ENCODE results near the gene CD300LG.

Gene CD300LG

DNA sequence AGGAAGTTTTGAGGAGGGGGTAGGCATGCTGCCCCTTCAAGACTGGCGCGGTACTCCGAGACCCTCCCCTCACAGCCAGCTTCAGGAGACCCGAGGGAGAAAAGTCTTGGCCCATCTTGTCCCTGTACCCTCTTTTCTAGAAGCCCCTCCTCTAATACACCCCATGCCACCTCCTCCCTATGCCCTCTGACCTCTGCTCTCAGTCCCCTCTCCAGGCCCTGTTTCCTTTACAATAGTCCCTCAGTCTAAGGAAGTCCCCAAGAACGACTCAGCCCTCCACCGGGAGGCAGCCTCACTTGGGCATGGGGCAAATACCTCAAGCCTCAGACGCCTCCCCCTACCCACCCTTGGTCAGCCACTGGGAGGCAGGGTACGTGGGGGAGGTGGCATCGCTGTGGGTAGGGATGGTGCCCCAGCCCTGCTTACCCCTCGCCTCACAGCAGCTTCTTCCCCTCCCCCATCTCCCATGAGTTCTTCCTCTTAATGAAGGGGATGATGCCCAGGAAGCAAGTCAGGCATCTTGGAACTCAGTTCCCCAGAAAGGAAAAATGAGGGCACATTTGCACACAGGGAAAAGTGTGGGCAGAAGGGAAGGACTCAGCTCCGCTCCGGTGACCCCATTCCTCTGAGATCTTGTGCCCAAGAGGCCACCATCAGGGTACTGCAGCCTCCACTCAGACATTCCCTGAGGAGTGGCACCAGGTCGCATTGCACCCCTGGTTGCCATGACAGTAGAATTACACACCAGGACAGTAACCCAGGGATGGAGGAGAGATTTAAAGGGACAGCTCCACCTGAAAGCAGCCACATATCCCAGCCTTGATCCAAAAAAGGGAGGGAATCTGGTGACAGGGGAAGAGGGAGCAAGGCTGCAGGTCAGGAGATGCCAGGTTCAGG, 54.1 kb downstream of the CD300LG start:
- H3K4me3 ChIP-seq (ENCODE audit: low read length), result peak overlapping the region; percentile 57
- DNase-seq (ENCODE audit: low read depth), result no peak
- TF ChIP-seq, protein P1, sequence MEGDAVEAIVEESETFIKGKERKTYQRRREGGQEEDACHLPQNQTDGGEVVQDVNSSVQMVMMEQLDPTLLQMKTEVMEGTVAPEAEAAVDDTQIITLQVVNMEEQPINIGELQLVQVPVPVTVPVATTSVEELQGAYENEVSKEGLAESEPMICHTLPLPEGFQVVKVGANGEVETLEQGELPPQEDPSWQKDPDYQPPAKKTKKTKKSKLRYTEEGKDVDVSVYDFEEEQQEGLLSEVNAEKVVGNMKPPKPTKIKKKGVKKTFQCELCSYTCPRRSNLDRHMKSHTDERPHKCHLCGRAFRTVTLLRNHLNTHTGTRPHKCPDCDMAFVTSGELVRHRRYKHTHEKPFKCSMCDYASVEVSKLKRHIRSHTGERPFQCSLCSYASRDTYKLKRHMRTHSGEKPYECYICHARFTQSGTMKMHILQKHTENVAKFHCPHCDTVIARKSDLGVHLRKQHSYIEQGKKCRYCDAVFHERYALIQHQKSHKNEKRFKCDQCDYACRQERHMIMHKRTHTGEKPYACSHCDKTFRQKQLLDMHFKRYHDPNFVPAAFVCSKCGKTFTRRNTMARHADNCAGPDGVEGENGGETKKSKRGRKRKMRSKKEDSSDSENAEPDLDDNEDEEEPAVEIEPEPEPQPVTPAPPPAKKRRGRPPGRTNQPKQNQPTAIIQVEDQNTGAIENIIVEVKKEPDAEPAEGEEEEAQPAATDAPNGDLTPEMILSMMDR (conservative IDR thresholded peaks at IDR 0.05; ENCODE audit: low read depth, low read length), result no peak

- no peak for DNase-seq (ENCODE audit: low read depth)
- TF ChIP-seq, protein P1 (conservative IDR thresholded peaks at IDR 0.05; ENCODE audit: low read depth, low read length), result no peak
- H3K4me3 ChIP-seq (ENCODE audit: low read length), result no peak overlapping the region
Measured at GRCh38 chr17:43901861-43902589, 55.0 kb downstream of the CD300LG start.

DNA sequence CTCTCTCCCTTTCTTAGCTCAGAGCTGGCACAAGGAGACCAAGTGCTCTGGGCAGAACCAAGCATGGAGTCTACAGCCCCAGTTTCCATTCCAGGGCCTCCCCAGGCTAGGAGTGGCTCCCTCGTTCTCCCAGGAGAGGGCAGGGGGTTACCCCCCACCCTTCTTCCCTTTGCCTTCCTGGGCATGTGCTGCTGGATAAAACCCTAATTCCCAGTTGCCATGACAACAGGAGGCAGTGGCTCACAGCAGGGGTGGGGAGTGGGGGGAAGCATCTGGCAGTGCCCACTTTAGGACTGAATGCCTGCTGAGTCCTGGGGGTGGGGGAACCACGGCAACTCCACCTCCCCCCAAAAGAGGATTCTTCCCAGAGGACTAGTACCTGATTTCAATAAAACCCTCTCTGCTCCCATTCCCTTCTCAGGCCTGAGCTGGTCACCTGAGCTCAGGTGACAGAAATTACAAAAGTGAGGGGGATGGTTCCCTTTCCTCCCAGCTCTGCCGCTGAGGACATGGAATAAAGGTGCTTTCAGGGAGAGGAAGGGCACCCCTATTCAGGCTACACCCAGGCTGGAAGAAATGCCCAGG, 58.5 kb downstream of the CD300LG start:
- peak; percentile 19 for DNase-seq (ENCODE audit: low read depth)
- TF ChIP-seq, protein P1 (conservative IDR thresholded peaks at IDR 0.05; ENCODE audit: low read depth, low read length), result no peak
- peak overlapping the region; percentile 74 for H3K4me3 ChIP-seq (ENCODE audit: low read length)

- peak; percentile 28 for DNase-seq (ENCODE audit: low read depth)
Measured at GRCh38 chr17:43905985-43906852, 59.2 kb downstream of the CD300LG start.

GRCh38 chr17:43906951-43907424, 60.0 kb downstream of the CD300LG start:
- peak overlapping the region; percentile 74 for H3K4me3 ChIP-seq (ENCODE audit: low read length)
- TF ChIP-seq, protein P1 (conservative IDR thresholded peaks at IDR 0.05; ENCODE audit: low read depth, low read length), result no peak
- no peak for DNase-seq (ENCODE audit: low read depth)

More at GRCh38 chr17:43905985-43906852, 59.2 kb downstream of the CD300LG start:
- TF ChIP-seq, protein P1 (conservative IDR thresholded peaks at IDR 0.05; ENCODE audit: low read depth, low read length), result no peak
- H3K4me3 ChIP-seq (ENCODE audit: low read length), result peak overlapping the region; percentile 74

- peak; percentile 39 for DNase-seq (ENCODE audit: low read depth)
Measured at GRCh38 chr17:43907425-43907981, 60.5 kb downstream of the CD300LG start, which contains the start of gene MPP2. MPP2 (minus strand) TSS chr17:43907536; CDS start chr17:43904460, 3,076 bp downstream.

More at GRCh38 chr17:43907425-43907981, 60.5 kb downstream of the CD300LG start, which contains the start of gene MPP2:
- peak within 1 kb of the TSS; percentile 74 for H3K4me3 ChIP-seq (ENCODE audit: low read length)
- TF ChIP-seq, protein P1 (conservative IDR thresholded peaks at IDR 0.05; ENCODE audit: low read depth, low read length), result peak; percentile 21

Measured in retinal pigment epithelial cell (primary cell).